Neural cell (in vitro differentiated cells): Measurements from ENCODE around the gene HACD2.

Experiments
- EZH2 ChIP-seq: fragments of 200-600, 300-800 bp; shearing (Covaris generic), sonication (generic); IDR thresholded peaks from 2 replicates; pipeline ENCODE4 v1.6.1; 2014; ENCODE audit warnings: antibody characterized with exemption, low read length, borderline replicate concordance, mild to moderate bottlenecking; ENCODE audit not compliant: insufficient read depth, poor library complexity, severe bottlenecking
- POLR2AphosphoS5 ChIP-seq: IDR thresholded peaks from 2 replicates; pipeline ENCODE4 v1.6.1; 2012
- TAF1 ChIP-seq: IDR thresholded peaks from 2 replicates; pipeline ENCODE4 v1.6.1; 2012; ENCODE audit warnings: low read depth
- TF ChIP-seq, protein P1 (sequence below): fragments of 450-650 bp; IDR thresholded peaks from 2 replicates; pipeline ENCODE4 v1.5.1; 2014; ENCODE audit warnings: antibody characterized with exemption, mild to moderate bottlenecking, moderate library complexity; ENCODE audit not compliant: poor library complexity, severe bottlenecking
- TF ChIP-seq, protein P2 (sequence below): IDR thresholded peaks from 2 replicates; pipeline ENCODE4 v1.6.1; 2012; ENCODE audit warnings: borderline replicate concordance

DNA sequence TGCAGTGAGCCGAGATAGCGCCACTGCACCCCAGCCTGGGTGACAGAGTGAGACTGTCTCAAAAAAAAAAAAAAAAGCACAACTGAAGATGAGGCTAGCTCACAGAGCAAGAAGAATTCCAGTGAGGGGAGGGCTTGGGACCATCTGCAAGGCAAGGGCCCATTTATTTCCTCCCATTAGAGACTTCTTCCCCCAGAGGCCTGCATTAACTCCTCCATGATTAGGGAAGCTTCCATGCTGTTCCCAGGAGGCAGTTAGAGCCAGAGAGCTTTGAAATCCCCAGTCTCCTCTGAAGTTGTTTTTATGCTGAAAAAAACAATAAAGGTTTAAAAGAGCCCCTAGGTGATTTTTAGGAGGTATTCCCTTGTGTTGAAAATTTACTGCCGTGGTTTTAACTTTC lies 81.7 kb downstream of the HACD2 start:
- TF ChIP-seq EZH2 (no peak), TAF1 (no peak), POLR2AphosphoS5 (no peak)
- TF ChIP-seq, protein P1, sequence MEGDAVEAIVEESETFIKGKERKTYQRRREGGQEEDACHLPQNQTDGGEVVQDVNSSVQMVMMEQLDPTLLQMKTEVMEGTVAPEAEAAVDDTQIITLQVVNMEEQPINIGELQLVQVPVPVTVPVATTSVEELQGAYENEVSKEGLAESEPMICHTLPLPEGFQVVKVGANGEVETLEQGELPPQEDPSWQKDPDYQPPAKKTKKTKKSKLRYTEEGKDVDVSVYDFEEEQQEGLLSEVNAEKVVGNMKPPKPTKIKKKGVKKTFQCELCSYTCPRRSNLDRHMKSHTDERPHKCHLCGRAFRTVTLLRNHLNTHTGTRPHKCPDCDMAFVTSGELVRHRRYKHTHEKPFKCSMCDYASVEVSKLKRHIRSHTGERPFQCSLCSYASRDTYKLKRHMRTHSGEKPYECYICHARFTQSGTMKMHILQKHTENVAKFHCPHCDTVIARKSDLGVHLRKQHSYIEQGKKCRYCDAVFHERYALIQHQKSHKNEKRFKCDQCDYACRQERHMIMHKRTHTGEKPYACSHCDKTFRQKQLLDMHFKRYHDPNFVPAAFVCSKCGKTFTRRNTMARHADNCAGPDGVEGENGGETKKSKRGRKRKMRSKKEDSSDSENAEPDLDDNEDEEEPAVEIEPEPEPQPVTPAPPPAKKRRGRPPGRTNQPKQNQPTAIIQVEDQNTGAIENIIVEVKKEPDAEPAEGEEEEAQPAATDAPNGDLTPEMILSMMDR: no peak
- TF ChIP-seq, protein P2, sequence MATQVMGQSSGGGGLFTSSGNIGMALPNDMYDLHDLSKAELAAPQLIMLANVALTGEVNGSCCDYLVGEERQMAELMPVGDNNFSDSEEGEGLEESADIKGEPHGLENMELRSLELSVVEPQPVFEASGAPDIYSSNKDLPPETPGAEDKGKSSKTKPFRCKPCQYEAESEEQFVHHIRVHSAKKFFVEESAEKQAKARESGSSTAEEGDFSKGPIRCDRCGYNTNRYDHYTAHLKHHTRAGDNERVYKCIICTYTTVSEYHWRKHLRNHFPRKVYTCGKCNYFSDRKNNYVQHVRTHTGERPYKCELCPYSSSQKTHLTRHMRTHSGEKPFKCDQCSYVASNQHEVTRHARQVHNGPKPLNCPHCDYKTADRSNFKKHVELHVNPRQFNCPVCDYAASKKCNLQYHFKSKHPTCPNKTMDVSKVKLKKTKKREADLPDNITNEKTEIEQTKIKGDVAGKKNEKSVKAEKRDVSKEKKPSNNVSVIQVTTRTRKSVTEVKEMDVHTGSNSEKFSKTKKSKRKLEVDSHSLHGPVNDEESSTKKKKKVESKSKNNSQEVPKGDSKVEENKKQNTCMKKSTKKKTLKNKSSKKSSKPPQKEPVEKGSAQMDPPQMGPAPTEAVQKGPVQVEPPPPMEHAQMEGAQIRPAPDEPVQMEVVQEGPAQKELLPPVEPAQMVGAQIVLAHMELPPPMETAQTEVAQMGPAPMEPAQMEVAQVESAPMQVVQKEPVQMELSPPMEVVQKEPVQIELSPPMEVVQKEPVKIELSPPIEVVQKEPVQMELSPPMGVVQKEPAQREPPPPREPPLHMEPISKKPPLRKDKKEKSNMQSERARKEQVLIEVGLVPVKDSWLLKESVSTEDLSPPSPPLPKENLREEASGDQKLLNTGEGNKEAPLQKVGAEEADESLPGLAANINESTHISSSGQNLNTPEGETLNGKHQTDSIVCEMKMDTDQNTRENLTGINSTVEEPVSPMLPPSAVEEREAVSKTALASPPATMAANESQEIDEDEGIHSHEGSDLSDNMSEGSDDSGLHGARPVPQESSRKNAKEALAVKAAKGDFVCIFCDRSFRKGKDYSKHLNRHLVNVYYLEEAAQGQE: no peak
